ENCODE results near the gene ADAMTS6. TPM values are rescaled to one million over a fixed set of nuclear protein-coding genes. Genes with fewer than 3 reads are reported as not detected.

ADAMTS6 gene
- total RNA-seq, 4 donors from 2014 or later: 0.80 to 13.2 (median 2.2) TPM

- Histone ChIP-seq H3K27me3 (no peaks in the 10 kb centered on the region), H3K4me1 (peaks cover 0 to 22% (median 3%) of the 10 kb centered on the region in 4 donors), H3K27ac (no peak overlapping the region), H3K36me3 (no peaks in the 10 kb centered on the region), H3K4me3 (no peak overlapping the region), H3K9me3 (no peaks in the 10 kb centered on the region)
- no peak for DNase-seq
- TF ChIP-seq CTCF (IDR thresholded peaks at IDR 0.05): no peak
- no peak for TF ChIP-seq POLR2A (IDR thresholded peaks at IDR 0.05)
Observed at GRCh38 chr5:65478336-65478735, 3.4 kb downstream of the ADAMTS6 start.

- DNase-seq: no peak
- no peaks in the 10 kb centered on the region for H3K27me3 ChIP-seq
- no peaks in the 10 kb centered on the region for H3K9me3 ChIP-seq
- no peak overlapping the region for H3K27ac ChIP-seq
- no peak for TF ChIP-seq CTCF (IDR thresholded peaks at IDR 0.05)
- no peak for TF ChIP-seq POLR2A (IDR thresholded peaks at IDR 0.05)
- no peak overlapping the region for H3K4me3 ChIP-seq
- H3K4me1 ChIP-seq: peaks cover 0 to 13% (median 0%) of the 10 kb centered on the region in 4 donors
- no peaks in the 10 kb centered on the region for H3K36me3 ChIP-seq
Observed at GRCh38 chr5:65475895-65476294, 5.8 kb downstream of the ADAMTS6 start.

GRCh38 chr5:65475336-65475735 is 6.4 kb downstream of the ADAMTS6 start:
- Histone ChIP-seq H3K9me3 (no peaks in the 10 kb centered on the region), H3K4me1 (peaks cover 0 to 7% (median 0%) of the 10 kb centered on the region in 4 donors), H3K4me3 (no peak overlapping the region), H3K36me3 (no peaks in the 10 kb centered on the region), H3K27ac (no peak overlapping the region), H3K27me3 (no peaks in the 10 kb centered on the region)
- no peak for TF ChIP-seq CTCF (IDR thresholded peaks at IDR 0.05)
- no peak for TF ChIP-seq POLR2A (IDR thresholded peaks at IDR 0.05)
- no peak for DNase-seq

GRCh38 chr5:65474130-65474711 is 7.5 kb downstream of the ADAMTS6 start:
- Histone ChIP-seq H3K4me1 (no peaks in the 10 kb centered on the region), H3K27ac (no peak overlapping the region), H3K4me3 (no peak overlapping the region), H3K27me3 (no peaks in the 10 kb centered on the region), H3K9me3 (no peaks in the 10 kb centered on the region), H3K36me3 (no peaks in the 10 kb centered on the region)
- DNase-seq: no peak
- no peak for TF ChIP-seq CTCF (IDR thresholded peaks at IDR 0.05)
- TF ChIP-seq POLR2A (IDR thresholded peaks at IDR 0.05): no peak

GRCh38 chr5:65468633-65469032 is 13.1 kb downstream of the ADAMTS6 start:
- no peak for DNase-seq
- Histone ChIP-seq H3K9me3 (no peaks in the 10 kb centered on the region), H3K36me3 (no peaks in the 10 kb centered on the region), H3K4me3 (no peak overlapping the region), H3K27ac (no peak overlapping the region), H3K4me1 (no peaks in the 10 kb centered on the region), H3K27me3 (no peaks in the 10 kb centered on the region)
- TF ChIP-seq POLR2A (IDR thresholded peaks at IDR 0.05) (no peak), CTCF (IDR thresholded peaks at IDR 0.05) (no peak)

Measured in Peyer's patch (tissue), 4 donors.